HepG2 (cell line): ENCODE results near the gene OR2M4.

Source experiments
- FOXJ3 ChIP-seq: sonication (generic); formaldehyde crosslinking; IDR thresholded peaks from 2 replicates; pipeline ENCODE4 v1.4.0; 2020; ENCODE audit warnings: missing genetic modification reagents, mild to moderate bottlenecking, borderline replicate concordance
- FOXM1 ChIP-seq: sonication (generic); formaldehyde crosslinking; IDR thresholded peaks from 2 replicates; pipeline ENCODE4 v1.5.0; 2020; ENCODE audit warnings: missing genetic modification reagents
- MAZ ChIP-seq, 2 experiments: sonication (generic) in 1 of 2; formaldehyde crosslinking in 1 of 2; IDR thresholded peaks; 2 replicates each; pipeline versions ENCODE4 v1.5.0 to v1.6.1; 2012 to 2020; ENCODE audit warnings: low read depth in 2 of 2, mild to moderate bottlenecking in 2 of 2, borderline replicate concordance in 1 of 2, improper control_type of control experiment in 1 of 2, low read length in 1 of 2, missing genetic modification reagents in 1 of 2, moderate library complexity in 1 of 2
- POLR2AphosphoS5 ChIP-seq: IDR thresholded peaks from 2 replicates; pipeline ENCODE4 v1.6.1; 2012; ENCODE audit warnings: low read depth, low read length
- STAT5B ChIP-seq: sonication (generic); formaldehyde crosslinking; IDR thresholded peaks from 2 replicates; pipeline ENCODE4 v1.4.0; 2020; ENCODE audit warnings: missing genetic modification reagents
- TAF1 ChIP-seq: sonication (generic); formaldehyde crosslinking; IDR thresholded peaks from 2 replicates; pipeline ENCODE4 v1.4.0; 2020; ENCODE audit warnings: missing genetic modification reagents
- YY1 ChIP-seq: IDR thresholded peaks from 2 replicates; pipeline ENCODE4 v1.6.1; 2011; ENCODE audit warnings: low read length, low read depth, moderate library complexity, mild to moderate bottlenecking; ENCODE audit not compliant: insufficient read depth, insufficient replicate concordance
- ZNF780A ChIP-seq: sonication (generic); formaldehyde crosslinking; IDR thresholded peaks from 2 replicates; pipeline ENCODE4 v1.8.0; 2022; ENCODE audit warnings: mild to moderate bottlenecking, missing genetic modification reagents, moderate library complexity
- ZUFSP ChIP-seq: sonication (generic); formaldehyde crosslinking; IDR thresholded peaks from 2 replicates; pipeline ENCODE4 v1.9.0; 2021; ENCODE audit warnings: missing genetic modification reagents, mild to moderate bottlenecking, borderline replicate concordance
- TF ChIP-seq, protein P1 (sequence below): sonication (generic); formaldehyde crosslinking; IDR thresholded peaks from 2 replicates; pipeline ENCODE4 v1.8.1; 2022; ENCODE audit warnings: low read depth, mild to moderate bottlenecking, missing genetic modification reagents
- TF ChIP-seq, protein P2 (sequence below): sonication (generic); formaldehyde crosslinking; IDR thresholded peaks from 2 replicates; pipeline ENCODE4 v1.4.0; 2020; ENCODE audit warnings: missing genetic modification reagents
- TF ChIP-seq, protein P3 (sequence below): sonication (generic); formaldehyde crosslinking; IDR thresholded peaks from 2 replicates; pipeline ENCODE4 v1.5.0; 2020; ENCODE audit warnings: mild to moderate bottlenecking, missing genetic modification reagents, moderate library complexity

DNA sequence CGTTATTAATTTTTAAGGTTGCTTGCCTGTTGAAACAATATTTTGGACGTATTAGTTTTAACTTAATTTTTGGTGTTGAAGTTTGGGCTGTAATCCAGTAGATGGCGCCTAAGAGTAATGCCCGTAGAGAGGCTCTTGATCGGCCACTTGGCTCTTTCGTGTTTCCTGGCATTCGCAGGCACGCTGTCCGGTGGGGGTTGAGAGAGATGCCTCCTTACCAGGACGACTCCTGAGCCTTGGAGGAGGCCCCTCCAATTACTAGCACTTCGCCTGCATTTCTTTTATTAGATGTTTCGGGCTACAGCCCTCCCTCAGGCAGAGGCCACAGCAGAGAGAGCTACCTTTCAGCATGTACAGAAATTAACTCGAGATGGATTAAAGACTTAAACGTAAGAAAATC is 12.0 kb downstream of the OR2M4 start:
- TF ChIP-seq, protein P1, sequence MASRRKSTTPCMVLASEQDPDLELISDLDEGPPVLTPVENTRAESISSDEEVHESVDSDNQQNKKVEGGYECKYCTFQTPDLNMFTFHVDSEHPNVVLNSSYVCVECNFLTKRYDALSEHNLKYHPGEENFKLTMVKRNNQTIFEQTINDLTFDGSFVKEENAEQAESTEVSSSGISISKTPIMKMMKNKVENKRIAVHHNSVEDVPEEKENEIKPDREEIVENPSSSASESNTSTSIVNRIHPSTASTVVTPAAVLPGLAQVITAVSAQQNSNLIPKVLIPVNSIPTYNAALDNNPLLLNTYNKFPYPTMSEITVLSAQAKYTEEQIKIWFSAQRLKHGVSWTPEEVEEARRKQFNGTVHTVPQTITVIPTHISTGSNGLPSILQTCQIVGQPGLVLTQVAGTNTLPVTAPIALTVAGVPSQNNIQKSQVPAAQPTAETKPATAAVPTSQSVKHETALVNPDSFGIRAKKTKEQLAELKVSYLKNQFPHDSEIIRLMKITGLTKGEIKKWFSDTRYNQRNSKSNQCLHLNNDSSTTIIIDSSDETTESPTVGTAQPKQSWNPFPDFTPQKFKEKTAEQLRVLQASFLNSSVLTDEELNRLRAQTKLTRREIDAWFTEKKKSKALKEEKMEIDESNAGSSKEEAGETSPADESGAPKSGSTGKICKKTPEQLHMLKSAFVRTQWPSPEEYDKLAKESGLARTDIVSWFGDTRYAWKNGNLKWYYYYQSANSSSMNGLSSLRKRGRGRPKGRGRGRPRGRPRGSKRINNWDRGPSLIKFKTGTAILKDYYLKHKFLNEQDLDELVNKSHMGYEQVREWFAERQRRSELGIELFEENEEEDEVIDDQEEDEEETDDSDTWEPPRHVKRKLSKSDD (CRISPR knock-in tag), result no peak
- TF ChIP-seq ZUFSP (CRISPR knock-in tag) (no peak), MAZ (IDR thresholded peaks at IDR 0.05; ENCODE audit: borderline replicate concordance, low read depth, low read length) (no peak), MAZ (CRISPR knock-in tag; IDR thresholded peaks at IDR 0.05; ENCODE audit: low read depth) (no peak), ZNF780A (CRISPR knock-in tag) (no peak), YY1 (no peak), POLR2AphosphoS5 (no peak), STAT5B (no peak), FOXM1 (no peak), FOXJ3 (no peak), TAF1 (no peak)
- TF ChIP-seq, protein P2, sequence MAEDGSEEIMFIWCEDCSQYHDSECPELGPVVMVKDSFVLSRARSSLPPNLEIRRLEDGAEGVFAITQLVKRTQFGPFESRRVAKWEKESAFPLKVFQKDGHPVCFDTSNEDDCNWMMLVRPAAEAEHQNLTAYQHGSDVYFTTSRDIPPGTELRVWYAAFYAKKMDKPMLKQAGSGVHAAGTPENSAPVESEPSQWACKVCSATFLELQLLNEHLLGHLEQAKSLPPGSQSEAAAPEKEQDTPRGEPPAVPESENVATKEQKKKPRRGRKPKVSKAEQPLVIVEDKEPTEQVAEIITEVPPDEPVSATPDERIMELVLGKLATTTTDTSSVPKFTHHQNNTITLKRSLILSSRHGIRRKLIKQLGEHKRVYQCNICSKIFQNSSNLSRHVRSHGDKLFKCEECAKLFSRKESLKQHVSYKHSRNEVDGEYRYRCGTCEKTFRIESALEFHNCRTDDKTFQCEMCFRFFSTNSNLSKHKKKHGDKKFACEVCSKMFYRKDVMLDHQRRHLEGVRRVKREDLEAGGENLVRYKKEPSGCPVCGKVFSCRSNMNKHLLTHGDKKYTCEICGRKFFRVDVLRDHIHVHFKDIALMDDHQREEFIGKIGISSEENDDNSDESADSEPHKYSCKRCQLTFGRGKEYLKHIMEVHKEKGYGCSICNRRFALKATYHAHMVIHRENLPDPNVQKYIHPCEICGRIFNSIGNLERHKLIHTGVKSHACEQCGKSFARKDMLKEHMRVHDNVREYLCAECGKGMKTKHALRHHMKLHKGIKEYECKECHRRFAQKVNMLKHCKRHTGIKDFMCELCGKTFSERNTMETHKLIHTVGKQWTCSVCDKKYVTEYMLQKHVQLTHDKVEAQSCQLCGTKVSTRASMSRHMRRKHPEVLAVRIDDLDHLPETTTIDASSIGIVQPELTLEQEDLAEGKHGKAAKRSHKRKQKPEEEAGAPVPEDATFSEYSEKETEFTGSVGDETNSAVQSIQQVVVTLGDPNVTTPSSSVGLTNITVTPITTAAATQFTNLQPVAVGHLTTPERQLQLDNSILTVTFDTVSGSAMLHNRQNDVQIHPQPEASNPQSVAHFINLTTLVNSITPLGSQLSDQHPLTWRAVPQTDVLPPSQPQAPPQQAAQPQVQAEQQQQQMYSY (CRISPR knock-in tag), result no peak
- TF ChIP-seq, protein P3, sequence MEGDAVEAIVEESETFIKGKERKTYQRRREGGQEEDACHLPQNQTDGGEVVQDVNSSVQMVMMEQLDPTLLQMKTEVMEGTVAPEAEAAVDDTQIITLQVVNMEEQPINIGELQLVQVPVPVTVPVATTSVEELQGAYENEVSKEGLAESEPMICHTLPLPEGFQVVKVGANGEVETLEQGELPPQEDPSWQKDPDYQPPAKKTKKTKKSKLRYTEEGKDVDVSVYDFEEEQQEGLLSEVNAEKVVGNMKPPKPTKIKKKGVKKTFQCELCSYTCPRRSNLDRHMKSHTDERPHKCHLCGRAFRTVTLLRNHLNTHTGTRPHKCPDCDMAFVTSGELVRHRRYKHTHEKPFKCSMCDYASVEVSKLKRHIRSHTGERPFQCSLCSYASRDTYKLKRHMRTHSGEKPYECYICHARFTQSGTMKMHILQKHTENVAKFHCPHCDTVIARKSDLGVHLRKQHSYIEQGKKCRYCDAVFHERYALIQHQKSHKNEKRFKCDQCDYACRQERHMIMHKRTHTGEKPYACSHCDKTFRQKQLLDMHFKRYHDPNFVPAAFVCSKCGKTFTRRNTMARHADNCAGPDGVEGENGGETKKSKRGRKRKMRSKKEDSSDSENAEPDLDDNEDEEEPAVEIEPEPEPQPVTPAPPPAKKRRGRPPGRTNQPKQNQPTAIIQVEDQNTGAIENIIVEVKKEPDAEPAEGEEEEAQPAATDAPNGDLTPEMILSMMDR (CRISPR knock-in tag), result peak; percentile 62
